Measurements from ENCODE around the gene SNAP91. TPM values are rescaled to one million over a fixed set of nuclear protein-coding genes. Genes with fewer than 3 reads are reported as not detected.

Gene SNAP91, protein sequence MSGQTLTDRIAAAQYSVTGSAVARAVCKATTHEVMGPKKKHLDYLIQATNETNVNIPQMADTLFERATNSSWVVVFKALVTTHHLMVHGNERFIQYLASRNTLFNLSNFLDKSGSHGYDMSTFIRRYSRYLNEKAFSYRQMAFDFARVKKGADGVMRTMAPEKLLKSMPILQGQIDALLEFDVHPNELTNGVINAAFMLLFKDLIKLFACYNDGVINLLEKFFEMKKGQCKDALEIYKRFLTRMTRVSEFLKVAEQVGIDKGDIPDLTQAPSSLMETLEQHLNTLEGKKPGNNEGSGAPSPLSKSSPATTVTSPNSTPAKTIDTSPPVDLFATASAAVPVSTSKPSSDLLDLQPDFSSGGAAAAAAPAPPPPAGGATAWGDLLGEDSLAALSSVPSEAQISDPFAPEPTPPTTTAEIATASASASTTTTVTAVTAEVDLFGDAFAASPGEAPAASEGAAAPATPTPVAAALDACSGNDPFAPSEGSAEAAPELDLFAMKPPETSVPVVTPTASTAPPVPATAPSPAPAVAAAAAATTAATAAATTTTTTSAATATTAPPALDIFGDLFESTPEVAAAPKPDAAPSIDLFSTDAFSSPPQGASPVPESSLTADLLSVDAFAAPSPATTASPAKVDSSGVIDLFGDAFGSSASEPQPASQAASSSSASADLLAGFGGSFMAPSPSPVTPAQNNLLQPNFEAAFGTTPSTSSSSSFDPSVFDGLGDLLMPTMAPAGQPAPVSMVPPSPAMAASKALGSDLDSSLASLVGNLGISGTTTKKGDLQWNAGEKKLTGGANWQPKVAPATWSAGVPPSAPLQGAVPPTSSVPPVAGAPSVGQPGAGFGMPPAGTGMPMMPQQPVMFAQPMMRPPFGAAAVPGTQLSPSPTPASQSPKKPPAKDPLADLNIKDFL
- total RNA-seq (1 to 10 TPM in 6 of 7 donors, under 1 TPM in 1; 0.71 to 3.1 (median 1.8) TPM), polyA plus RNA-seq (1 to 10 TPM; 1.3 TPM)
- long read RNA-seq, donor 1 = 0 reads
- long read RNA-seq, donor 2 = 0 reads
- long read RNA-seq, donor 3, partial matches to known transcripts = 0 of 2 reads
- long read RNA-seq, donor 3, other reads (novel, unspliced or antisense) = 2 of 2 reads

DNA sequence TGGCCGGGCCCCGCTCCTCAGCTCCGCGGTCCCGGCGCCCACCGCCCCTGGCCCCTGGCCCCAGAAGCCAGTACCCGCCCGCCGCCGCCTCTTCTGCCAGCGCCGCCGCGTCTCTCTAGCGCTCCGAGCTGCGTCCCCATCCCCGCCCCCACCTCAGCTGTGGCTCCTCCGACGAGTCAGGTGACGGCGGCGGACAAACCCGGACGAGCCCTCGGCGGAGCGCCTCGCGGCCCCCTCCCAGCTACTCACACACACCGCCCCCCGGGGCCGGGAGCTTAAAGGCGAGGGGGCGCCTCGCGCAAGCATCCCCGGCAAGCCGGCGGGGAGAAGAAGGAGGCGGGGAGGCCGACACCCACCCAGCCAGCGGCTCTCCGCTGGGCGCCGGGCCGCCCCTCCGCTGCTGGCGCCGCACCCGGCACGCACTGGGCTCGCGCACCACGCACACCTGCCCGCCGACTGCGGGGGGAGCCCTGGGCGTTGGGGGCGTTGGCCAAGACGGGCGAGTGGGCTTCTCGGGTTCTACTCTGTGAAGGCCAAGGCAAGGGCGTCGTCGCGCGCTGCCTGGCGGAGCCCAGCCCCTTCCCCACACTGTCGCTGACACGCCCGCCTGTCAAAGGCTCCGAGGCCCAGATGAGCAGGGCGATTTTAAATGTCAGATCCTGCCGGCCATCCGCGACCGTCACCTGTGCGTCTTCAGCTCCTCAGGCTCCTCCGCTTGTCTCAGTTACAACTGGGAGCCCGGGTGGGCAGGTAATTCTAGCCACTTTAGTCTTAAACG is at the start of gene SNAP91:
TSS of gene SNAP91 (minus strand) at position 132 of the 778 bp plus-strand sequence. CDS start 1,174 bp downstream, outside the sequence.
- TF ChIP-seq POLR2A (IDR thresholded peaks at IDR 0.05) (no peak), EP300 (IDR thresholded peaks at IDR 0.05) (no peak)
- TF ChIP-seq, protein P1, sequence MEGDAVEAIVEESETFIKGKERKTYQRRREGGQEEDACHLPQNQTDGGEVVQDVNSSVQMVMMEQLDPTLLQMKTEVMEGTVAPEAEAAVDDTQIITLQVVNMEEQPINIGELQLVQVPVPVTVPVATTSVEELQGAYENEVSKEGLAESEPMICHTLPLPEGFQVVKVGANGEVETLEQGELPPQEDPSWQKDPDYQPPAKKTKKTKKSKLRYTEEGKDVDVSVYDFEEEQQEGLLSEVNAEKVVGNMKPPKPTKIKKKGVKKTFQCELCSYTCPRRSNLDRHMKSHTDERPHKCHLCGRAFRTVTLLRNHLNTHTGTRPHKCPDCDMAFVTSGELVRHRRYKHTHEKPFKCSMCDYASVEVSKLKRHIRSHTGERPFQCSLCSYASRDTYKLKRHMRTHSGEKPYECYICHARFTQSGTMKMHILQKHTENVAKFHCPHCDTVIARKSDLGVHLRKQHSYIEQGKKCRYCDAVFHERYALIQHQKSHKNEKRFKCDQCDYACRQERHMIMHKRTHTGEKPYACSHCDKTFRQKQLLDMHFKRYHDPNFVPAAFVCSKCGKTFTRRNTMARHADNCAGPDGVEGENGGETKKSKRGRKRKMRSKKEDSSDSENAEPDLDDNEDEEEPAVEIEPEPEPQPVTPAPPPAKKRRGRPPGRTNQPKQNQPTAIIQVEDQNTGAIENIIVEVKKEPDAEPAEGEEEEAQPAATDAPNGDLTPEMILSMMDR (IDR thresholded peaks at IDR 0.05) = no peak
- Histone ChIP-seq H3K4me3 (peak within 1 kb of the TSS; percentile 32), H3K4me1 (ENCODE audit: insufficient read depth) (peaks cover 7% of the 10 kb centered on the region), H3K9me3 (peaks cover 0 to 5% of the 10 kb centered on the region in 2 donors), H3K36me3 (no peaks in the 10 kb centered on the region), H3K27ac (no peak within 1 kb of the TSS), H3K27me3 (no peaks in the 10 kb centered on the region)
- 0 to 1% (median 1%) methylated on average over 24 to 82 of the region's 83 CpGs for WGBS, 3 donors
- intact Hi-C loops (cut with DNase I) = no loop called here
- peak; percentile 29 to 57 (median 42) for DNase-seq

DNA sequence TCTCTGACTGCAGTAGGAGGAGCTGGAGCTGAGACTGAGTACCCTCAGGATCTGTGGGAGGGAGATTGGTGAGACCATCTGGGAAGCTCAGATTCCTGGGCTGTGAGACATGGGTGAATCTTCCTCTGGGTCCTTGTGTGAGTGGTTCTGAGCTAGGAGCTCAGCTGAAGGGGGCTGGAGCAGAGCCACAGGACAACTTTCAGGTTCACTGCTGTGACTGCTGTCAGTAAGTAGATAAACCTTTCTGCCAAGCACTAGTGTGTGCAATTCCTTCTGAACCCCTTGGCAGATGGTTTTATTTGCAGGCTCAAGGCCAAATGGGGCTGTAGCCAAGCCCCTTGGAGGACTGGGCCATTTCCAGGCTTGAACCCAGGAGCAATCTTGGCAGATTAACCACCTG is 49.6 kb upstream of the SNAP91 start:
- H3K36me3 ChIP-seq = no peaks in the 10 kb centered on the region
- H3K9me3 ChIP-seq = no peaks in the 10 kb centered on the region
- DNase-seq = no peak
- no peak overlapping the region for H3K4me3 ChIP-seq
- no peak overlapping the region for H3K27ac ChIP-seq
- no peaks in the 10 kb centered on the region for H3K4me1 ChIP-seq (ENCODE audit: insufficient read depth)
- intact Hi-C loops (cut with DNase I) = no loop called here
- no peaks in the 10 kb centered on the region for H3K27me3 ChIP-seq
- TF ChIP-seq, protein P1 (IDR thresholded peaks at IDR 0.05) = no peak
- TF ChIP-seq POLR2A (IDR thresholded peaks at IDR 0.05) = no peak

DNA sequence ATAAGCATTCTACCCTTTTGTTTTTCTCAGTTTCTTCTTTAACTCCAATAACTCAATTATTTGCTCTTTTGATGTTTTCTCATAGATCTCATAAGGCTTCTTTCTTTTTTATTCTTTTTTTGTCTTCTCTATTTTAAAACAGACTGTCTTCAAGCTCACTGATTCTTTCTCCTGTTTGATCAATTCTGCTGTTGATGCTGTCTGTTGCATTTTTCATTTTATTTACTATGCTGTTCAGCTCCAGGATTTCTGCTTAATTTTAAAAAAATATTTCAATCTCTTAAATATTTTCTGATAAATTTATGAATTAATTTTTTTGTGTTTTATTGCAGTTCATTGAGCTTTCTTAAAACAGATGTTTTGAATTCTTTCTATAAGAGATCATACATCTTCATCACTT is 48.1 kb upstream of the SNAP91 start:
- no peak overlapping the region for H3K27ac ChIP-seq

More for the DNA sequence above, 48.1 kb upstream of the SNAP91 start:
- no peak overlapping the region for H3K4me3 ChIP-seq
- TF ChIP-seq POLR2A (IDR thresholded peaks at IDR 0.05) = no peak
- TF ChIP-seq, protein P1 (IDR thresholded peaks at IDR 0.05) = no peak
- no peak for TF ChIP-seq EP300 (IDR thresholded peaks at IDR 0.05)
- H3K36me3 ChIP-seq = no peaks in the 10 kb centered on the region
- DNase-seq = no peak
- intact Hi-C loops (cut with DNase I) = no loop called here
- H3K9me3 ChIP-seq = no peaks in the 10 kb centered on the region
- no peaks in the 10 kb centered on the region for H3K4me1 ChIP-seq (ENCODE audit: insufficient read depth)
- H3K27me3 ChIP-seq = no peaks in the 10 kb centered on the region

All from ovary (tissue), 10 donors.